ENCODE data around the gene C1orf174.

Gene C1orf174

GRCh38 chr1:3910857-3911845 is 11.1 kb upstream of the C1orf174 start:
- Histone ChIP-seq H3K9ac (ENCODE audit: low read length) (no peak overlapping the region), H2AFZ (ENCODE audit: low read depth, low read length) (no peak overlapping the region), H3K27me3 (ENCODE audit: low read depth, low read length) (peaks cover 11% of the 10 kb centered on the region), H3K9me3 (ENCODE audit: insufficient read depth, low read length) (no peaks in the 10 kb centered on the region), H4K20me1 (ENCODE audit: insufficient read depth, low read length) (no peaks in the 10 kb centered on the region), H3K4me3 (ENCODE audit: low read length) (peak overlapping the region; percentile 53; the same call in 1 of the 2 replicates), H3K36me3 (replicated peaks; ENCODE audit: low read depth, low read length) (no peaks in the 10 kb centered on the region), H3K4me2 (ENCODE audit: low read length) (peak overlapping the region; percentile 68), H3K79me2 (ENCODE audit: low read length) (no peaks in the 10 kb centered on the region), H3K4me1 (ENCODE audit: low read length) (peaks cover 16% of the 10 kb centered on the region), H3K27ac (ENCODE audit: low read length) (no peak overlapping the region)
- TF ChIP-seq CTCF (IDR thresholded peaks at IDR 0.05; ENCODE audit: low read depth, low read length) (peak; percentile 83), EZH2phosphoT487 (IDR thresholded peaks at IDR 0.05; ENCODE audit: low read depth) (no peak)

- TF ChIP-seq EZH2phosphoT487 (IDR thresholded peaks at IDR 0.05; ENCODE audit: low read depth) (no peak), CTCF (IDR thresholded peaks at IDR 0.05; ENCODE audit: low read depth, low read length) (no peak)
- Histone ChIP-seq H3K4me3 (ENCODE audit: low read length) (0 out of 2 replicates have a peak overlapping the region, but pooled peaks have one; percentile 53), H3K36me3 (replicated peaks; ENCODE audit: low read depth, low read length) (no peaks in the 10 kb centered on the region), H3K9me3 (ENCODE audit: insufficient read depth, low read length) (no peaks in the 10 kb centered on the region), H3K27me3 (ENCODE audit: low read depth, low read length) (peaks cover 11% of the 10 kb centered on the region), H3K9ac (ENCODE audit: low read length) (no peak overlapping the region), H3K27ac (ENCODE audit: low read length) (no peak overlapping the region), H4K20me1 (ENCODE audit: insufficient read depth, low read length) (no peaks in the 10 kb centered on the region), H3K4me1 (ENCODE audit: low read length) (peaks cover 16% of the 10 kb centered on the region), H2AFZ (ENCODE audit: low read depth, low read length) (no peak overlapping the region), H3K4me2 (ENCODE audit: low read length) (peak overlapping the region; percentile 68), H3K79me2 (ENCODE audit: low read length) (no peaks in the 10 kb centered on the region)
Measured at GRCh38 chr1:3910049-3910731, 10.1 kb upstream of the C1orf174 start.

- Histone ChIP-seq H3K4me2 (ENCODE audit: low read length) (peak overlapping the region; percentile 68), H3K4me3 (ENCODE audit: low read length) (no peak overlapping the region), H4K20me1 (ENCODE audit: insufficient read depth, low read length) (no peaks in the 10 kb centered on the region), H3K27ac (ENCODE audit: low read length) (no peak overlapping the region), H2AFZ (ENCODE audit: low read depth, low read length) (no peak overlapping the region), H3K27me3 (ENCODE audit: low read depth, low read length) (peaks cover 11% of the 10 kb centered on the region), H3K9me3 (ENCODE audit: insufficient read depth, low read length) (no peaks in the 10 kb centered on the region), H3K4me1 (ENCODE audit: low read length) (peaks cover 16% of the 10 kb centered on the region), H3K36me3 (replicated peaks; ENCODE audit: low read depth, low read length) (no peaks in the 10 kb centered on the region), H3K79me2 (ENCODE audit: low read length) (no peaks in the 10 kb centered on the region), H3K9ac (ENCODE audit: low read length) (no peak overlapping the region)
- no peak for TF ChIP-seq CTCF (IDR thresholded peaks at IDR 0.05; ENCODE audit: low read depth, low read length)
- TF ChIP-seq EZH2phosphoT487 (IDR thresholded peaks at IDR 0.05; ENCODE audit: low read depth): no peak
Measured at GRCh38 chr1:3909615-3910014, 9.5 kb upstream of the C1orf174 start.
